ENCODE measurements around the gene AGBL4.

DNA sequence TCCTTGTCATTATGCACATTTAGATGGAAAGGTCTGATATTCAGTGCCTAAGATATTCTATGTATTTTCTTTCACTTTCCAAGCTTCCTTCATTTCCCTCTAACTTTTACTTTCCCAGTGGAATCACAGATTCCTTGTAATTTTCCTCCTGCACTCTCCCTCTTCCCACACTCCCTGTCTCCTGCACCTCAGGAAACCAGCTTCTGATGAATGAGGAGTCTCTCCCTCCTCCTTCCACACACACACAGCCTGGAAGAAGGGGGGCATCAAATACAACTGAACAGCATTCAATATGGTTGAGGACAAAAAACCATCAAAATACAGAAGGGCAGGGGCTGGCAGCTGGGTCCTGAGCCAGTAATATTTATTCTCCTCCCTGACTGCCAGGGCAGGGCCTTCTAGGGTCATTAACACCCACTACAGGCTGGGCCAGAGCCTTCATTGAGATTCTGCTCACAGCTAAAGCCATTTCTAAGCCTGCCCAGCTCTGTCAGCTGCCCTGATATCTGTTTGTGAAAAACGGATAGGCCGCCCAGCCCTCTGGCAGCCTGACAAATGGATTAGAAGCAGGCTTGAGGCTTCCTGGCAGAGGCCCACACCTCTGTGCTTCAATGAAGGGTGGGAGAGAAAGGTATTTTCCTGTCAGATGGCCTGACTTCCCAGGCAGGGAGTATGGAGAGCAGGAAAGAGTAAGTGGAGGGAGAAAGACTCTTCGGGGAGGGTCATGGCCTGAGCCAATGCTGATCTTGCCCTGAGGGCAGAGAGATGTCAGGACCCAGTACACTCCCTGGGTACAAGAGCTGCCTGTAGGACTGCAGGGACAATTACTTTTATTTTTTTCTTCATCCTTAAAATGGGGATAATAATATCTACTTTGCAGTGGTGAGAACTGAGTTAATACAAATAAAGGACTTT lies 1412.9 kb downstream of the AGBL4 start:
- TF ChIP-seq, protein P1, sequence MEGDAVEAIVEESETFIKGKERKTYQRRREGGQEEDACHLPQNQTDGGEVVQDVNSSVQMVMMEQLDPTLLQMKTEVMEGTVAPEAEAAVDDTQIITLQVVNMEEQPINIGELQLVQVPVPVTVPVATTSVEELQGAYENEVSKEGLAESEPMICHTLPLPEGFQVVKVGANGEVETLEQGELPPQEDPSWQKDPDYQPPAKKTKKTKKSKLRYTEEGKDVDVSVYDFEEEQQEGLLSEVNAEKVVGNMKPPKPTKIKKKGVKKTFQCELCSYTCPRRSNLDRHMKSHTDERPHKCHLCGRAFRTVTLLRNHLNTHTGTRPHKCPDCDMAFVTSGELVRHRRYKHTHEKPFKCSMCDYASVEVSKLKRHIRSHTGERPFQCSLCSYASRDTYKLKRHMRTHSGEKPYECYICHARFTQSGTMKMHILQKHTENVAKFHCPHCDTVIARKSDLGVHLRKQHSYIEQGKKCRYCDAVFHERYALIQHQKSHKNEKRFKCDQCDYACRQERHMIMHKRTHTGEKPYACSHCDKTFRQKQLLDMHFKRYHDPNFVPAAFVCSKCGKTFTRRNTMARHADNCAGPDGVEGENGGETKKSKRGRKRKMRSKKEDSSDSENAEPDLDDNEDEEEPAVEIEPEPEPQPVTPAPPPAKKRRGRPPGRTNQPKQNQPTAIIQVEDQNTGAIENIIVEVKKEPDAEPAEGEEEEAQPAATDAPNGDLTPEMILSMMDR (IDR thresholded peaks at IDR 0.05 in 2 of 3, conservative IDR thresholded peaks at IDR 0.05 in 1 of 3; ENCODE audit: borderline replicate concordance in 1 of 3, insufficient read depth in 1 of 3, low read depth in 2 of 3, low read length in 2 of 3) = no peak
- TF ChIP-seq SIN3A (IDR thresholded peaks at IDR 0.05; ENCODE audit: low read depth) (no peak), ZNF274 (IDR thresholded peaks at IDR 0.05; ENCODE audit: low read depth, low read length) (no peak), POLR2A (IDR thresholded peaks at IDR 0.05; ENCODE audit: borderline replicate concordance, extremely low read depth, insufficient read depth, insufficient read length) (no peak), EZH2 (IDR thresholded peaks at IDR 0.05) (no peak), POLR2AphosphoS5 (IDR thresholded peaks at IDR 0.05; ENCODE audit: low read depth, low read length) (no peak), CEBPB (IDR thresholded peaks at IDR 0.05; ENCODE audit: low read depth) (no peak), EZH2phosphoT487 (IDR thresholded peaks at IDR 0.05; ENCODE audit: borderline replicate concordance) (no peak)
- TF ChIP-seq, protein P2, sequence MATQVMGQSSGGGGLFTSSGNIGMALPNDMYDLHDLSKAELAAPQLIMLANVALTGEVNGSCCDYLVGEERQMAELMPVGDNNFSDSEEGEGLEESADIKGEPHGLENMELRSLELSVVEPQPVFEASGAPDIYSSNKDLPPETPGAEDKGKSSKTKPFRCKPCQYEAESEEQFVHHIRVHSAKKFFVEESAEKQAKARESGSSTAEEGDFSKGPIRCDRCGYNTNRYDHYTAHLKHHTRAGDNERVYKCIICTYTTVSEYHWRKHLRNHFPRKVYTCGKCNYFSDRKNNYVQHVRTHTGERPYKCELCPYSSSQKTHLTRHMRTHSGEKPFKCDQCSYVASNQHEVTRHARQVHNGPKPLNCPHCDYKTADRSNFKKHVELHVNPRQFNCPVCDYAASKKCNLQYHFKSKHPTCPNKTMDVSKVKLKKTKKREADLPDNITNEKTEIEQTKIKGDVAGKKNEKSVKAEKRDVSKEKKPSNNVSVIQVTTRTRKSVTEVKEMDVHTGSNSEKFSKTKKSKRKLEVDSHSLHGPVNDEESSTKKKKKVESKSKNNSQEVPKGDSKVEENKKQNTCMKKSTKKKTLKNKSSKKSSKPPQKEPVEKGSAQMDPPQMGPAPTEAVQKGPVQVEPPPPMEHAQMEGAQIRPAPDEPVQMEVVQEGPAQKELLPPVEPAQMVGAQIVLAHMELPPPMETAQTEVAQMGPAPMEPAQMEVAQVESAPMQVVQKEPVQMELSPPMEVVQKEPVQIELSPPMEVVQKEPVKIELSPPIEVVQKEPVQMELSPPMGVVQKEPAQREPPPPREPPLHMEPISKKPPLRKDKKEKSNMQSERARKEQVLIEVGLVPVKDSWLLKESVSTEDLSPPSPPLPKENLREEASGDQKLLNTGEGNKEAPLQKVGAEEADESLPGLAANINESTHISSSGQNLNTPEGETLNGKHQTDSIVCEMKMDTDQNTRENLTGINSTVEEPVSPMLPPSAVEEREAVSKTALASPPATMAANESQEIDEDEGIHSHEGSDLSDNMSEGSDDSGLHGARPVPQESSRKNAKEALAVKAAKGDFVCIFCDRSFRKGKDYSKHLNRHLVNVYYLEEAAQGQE (IDR thresholded peaks at IDR 0.05; ENCODE audit: low read depth) = no peak
- TF ChIP-seq, protein P3, sequence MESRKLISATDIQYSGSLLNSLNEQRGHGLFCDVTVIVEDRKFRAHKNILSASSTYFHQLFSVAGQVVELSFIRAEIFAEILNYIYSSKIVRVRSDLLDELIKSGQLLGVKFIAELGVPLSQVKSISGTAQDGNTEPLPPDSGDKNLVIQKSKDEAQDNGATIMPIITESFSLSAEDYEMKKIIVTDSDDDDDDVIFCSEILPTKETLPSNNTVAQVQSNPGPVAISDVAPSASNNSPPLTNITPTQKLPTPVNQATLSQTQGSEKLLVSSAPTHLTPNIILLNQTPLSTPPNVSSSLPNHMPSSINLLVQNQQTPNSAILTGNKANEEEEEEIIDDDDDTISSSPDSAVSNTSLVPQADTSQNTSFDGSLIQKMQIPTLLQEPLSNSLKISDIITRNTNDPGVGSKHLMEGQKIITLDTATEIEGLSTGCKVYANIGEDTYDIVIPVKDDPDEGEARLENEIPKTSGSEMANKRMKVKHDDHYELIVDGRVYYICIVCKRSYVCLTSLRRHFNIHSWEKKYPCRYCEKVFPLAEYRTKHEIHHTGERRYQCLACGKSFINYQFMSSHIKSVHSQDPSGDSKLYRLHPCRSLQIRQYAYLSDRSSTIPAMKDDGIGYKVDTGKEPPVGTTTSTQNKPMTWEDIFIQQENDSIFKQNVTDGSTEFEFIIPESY (IDR thresholded peaks at IDR 0.05; ENCODE audit: extremely low read depth, insufficient replicate concordance, low read length) = no peak

Data from HCT116 (cell line).